GM18909 (cell line): Measurements from ENCODE around the gene IFITM5.

Experiments used
- ATAC-seq: cut with Tn5 transposase; IDR thresholded peaks from one replicate; pipeline ENCODE4 v1.9.1; 2021; ENCODE audit warnings: mild to moderate bottlenecking; ENCODE audit not compliant: unreplicated experiment, poor library complexity

IFITM5 gene

GRCh38 chr11:297586-298405 is 1.5 kb downstream of the IFITM5 start:
- ATAC-seq = no peak

- ATAC-seq = no peak
Measured at GRCh38 chr11:297051-297585, 2.2 kb downstream of the IFITM5 start.

- ATAC-seq = no peak
Measured at GRCh38 chr11:296171-297050, 2.9 kb downstream of the IFITM5 start.

- ATAC-seq = no peak
Measured at GRCh38 chr11:295351-296170, 3.8 kb downstream of the IFITM5 start.

- no peak for ATAC-seq
Measured at GRCh38 chr11:294780-295179, 4.5 kb downstream of the IFITM5 start.

GRCh38 chr11:293852-294661 is 5.3 kb downstream of the IFITM5 start:
- no peak for ATAC-seq

- no peak for ATAC-seq
Measured at GRCh38 chr11:293271-293851, 6.0 kb downstream of the IFITM5 start.

- no peak for ATAC-seq
Measured at GRCh38 chr11:292211-293121, 6.9 kb downstream of the IFITM5 start.

- no peak for ATAC-seq
Measured at GRCh38 chr11:291281-292210, 7.8 kb downstream of the IFITM5 start.

- ATAC-seq = no peak
Measured at GRCh38 chr11:290621-291231, 8.6 kb downstream of the IFITM5 start.

GRCh38 chr11:289712-290620 is 9.4 kb downstream of the IFITM5 start:
- ATAC-seq = no peak

- no peak for ATAC-seq
Measured at GRCh38 chr11:289398-289711, 10.0 kb downstream of the IFITM5 start.

- peak; percentile 58 for ATAC-seq
Measured at GRCh38 chr11:288478-289397, 10.6 kb downstream of the IFITM5 start, which contains the start of gene PGGHG. Gene PGGHG (plus strand): TSS chr11:289126. CDS start chr11:289817, 691 bp downstream.

- ATAC-seq = no peak
Measured at GRCh38 chr11:287821-288477, 11.4 kb downstream of the IFITM5 start.
